IPS DF 4.7 (cell line): ENCODE data around the gene POU2F2.

Source experiments
- DNase-seq: peaks from one replicate; pipeline ENCODE4 v3.0.0-alpha.2; 2013; ENCODE audit warnings: low spot score; ENCODE audit errors: extremely low read depth

POU2F2 gene

DNA sequence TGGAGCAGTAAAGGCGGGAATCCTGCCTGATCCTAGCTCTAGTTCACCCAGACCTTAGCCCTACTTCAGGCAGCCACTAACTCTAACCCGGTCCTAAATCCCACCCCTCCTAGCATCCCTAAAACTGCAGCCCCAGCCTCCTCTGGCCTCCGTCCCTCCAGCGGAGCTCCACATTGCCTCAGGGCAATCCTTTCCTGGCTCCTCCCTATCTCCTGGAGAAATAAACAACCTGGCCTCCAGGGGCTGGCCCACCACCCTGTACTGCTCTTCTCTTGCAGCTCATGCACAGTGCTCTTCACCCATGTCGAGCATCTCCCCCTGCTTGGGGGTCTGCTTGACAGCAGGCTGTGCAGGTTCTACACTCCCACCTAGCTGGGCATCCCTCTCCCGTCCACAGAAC lies 6.7 kb downstream of the POU2F2 start:
- no peak for DNase-seq

DNA sequence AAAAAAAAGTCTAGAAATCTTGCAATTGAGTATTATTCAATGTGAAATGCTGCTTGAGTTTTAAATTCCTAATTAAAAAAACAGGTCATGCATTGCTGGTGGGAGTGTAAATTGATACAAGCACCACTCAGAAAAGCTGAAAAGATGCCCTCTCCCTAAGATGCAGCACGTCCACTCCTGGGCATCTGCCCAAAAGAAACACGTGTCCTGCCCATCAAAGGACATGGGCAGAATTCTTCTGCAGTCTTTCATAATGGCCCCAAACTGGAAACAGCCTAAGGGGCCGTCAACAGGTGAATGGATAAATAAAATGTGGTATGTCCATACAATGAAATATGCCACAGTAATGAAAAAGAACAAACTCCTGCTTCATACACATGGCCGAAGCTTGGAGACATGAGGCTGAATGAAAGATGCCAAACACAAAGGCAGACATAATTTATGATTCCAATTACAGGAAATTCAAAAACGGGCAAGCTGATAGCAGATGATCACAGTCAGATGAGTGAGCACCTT lies 7.8 kb downstream of the POU2F2 start:
- DNase-seq = no peak

DNA sequence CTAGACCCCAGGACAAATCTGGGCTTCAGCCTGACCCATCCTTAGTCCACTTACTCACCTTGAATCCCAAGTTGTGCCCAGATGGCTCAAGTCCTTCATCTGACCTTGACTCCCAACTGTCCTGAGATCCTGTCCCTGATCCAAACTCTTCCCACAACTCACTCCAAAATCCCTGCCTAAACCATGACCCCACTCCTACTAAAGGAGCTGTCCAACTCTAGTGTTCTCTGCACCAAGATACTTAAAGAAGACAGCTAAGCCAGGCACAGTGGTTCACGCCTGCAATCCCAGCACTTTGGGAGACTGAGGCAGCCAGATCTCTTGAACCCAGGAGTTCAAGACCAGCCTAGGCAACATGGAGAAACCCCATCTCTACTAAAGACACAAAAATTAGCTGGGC lies 8.5 kb downstream of the POU2F2 start:
- no peak for DNase-seq

DNA sequence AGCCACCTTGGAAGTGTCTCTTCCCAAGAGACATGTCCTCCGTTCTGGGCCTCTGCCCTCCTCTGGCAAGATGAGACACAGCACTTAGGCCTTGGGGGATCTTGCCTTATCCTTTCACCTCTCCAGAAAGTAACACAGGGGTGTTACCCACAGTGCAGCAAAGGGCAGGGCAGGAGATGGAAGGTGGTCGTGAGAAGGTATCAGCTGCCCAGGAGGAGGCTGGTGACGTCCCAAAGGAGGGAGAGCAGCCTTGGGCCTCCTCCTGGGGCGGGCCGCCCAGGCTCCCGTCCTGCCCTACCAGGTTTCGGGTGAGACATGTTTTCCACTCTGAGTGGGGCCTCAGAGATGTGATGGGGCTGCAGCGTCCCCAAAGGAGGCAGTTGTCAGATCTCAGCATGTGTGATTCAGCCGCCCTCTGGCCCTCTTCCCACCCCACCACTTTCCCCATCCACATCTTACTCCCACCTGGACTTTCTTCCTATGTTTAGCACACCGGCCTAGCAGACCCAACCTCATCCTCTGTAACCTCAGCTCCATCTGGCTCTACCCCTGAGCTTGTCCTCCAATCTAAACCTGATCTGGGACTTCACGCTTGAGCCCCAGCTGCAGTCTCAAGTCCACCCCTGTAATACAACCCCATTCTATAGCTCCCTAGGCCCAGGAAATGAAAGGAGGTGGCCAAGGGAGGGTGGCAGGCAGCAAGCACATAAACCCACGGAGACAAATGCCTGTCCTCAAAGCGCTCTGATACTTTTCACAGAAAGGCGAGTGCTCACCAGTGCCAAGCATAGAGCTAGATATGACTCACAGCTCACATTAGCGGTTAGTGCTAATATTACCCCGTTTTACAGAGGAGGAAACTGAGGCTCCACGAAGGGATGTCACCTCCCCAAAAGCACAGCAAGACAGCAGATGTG lies 9.3 kb downstream of the POU2F2 start:
- DNase-seq = no peak

DNA sequence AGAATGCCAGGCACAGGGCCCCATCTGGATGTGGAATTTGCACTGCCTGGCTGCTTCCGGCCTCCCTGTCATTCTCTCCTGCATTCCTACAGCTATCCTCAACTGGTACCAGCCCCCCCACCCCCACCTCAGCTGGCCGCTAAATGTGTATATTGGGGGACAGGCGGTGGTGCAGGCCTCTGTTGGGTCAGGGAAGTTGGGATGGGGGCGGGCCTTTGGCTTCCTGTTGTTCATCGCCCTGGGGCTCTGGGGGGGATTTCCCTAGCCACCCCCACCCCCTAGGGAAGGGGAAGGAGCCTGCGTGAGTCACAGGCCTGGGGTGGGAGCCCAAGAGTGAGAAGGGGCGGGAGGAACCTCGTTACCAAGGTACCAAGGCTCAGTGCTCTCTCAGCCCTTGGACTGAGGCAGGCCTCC lies 10.6 kb downstream of the POU2F2 start:
- no peak for DNase-seq

DNA sequence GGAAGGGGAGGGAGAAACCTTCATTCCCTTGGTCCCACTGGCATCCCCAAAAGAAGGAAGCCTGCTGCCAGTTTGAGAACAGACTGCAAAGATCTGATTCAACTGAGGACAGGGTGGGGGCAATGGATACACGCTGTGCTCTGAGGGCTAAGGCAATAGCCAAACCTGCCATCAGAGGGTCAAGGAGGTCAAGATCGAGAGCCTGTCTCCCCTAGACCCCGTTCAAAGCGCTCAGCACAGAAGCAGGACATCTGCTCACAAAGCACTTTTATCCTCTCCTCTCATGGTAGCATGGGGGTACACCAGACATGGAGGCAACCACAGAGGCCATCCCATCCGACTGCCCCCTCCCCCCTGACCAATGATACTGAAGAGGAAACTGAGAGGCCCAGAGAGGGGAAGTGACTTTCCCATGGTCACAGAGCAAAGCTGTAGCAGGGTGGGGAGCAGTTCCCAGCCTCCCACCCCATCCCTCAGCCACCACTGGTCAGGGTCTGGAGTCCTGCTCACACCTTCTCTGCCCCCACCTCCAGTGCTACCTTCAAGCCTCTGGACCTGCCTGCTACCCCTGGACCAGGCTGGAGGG lies 11.1 kb downstream of the POU2F2 start:
- no peak for DNase-seq

DNA sequence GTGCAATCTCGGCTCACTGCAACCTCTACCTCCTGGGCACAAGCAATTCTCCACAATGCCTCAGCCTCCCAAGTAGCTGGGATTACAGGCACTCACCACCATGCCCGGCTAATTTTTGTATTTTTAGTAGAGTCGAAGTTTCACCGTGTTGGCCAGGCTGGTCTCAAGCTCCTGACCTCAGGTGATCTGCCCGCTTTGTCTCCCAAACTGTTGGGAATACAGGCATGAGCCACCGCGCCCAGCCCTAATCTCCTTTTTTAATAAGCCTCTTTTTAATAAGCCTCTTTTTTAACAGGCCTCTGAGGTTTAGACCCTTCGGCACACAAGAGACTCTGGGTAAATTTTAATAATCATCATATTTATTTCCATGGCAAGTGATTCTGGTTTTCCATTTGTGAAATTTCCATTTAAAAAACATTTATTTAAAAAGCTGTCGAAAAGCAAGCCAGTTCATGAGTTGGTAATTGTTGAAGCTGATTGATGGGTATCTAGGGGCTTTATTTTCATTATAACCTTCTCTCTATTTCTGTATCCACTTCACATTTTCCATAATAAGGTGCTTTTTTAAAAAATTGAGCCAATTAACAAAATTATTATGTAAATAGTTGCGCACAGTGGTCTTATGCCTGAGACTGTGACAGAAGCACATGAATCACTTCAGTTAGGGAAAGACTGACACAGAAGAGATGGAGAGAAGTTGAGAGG lies 11.8 kb downstream of the POU2F2 start:
- no peak for DNase-seq

DNA sequence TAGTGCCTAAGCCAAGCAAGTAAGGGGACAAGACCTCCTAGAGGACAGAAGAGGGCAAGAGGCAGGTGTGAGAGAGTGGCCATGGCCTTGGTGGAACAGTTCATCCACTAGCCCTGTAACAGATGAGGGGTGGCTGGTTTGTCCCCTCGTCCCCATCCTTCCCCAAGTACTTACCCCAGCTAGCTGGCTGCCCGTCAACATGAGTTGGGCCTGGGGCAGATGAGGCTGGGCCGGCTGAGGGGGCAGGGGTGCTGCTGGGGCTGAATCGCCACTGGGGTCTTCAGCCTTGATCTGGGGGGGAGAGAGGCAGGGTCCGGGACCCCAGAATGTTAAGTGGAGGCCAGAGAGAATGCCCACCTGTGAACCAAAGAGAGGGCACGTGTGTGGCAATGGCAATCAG lies 15.2 kb downstream of the POU2F2 start:
- DNase-seq = no peak

DNA sequence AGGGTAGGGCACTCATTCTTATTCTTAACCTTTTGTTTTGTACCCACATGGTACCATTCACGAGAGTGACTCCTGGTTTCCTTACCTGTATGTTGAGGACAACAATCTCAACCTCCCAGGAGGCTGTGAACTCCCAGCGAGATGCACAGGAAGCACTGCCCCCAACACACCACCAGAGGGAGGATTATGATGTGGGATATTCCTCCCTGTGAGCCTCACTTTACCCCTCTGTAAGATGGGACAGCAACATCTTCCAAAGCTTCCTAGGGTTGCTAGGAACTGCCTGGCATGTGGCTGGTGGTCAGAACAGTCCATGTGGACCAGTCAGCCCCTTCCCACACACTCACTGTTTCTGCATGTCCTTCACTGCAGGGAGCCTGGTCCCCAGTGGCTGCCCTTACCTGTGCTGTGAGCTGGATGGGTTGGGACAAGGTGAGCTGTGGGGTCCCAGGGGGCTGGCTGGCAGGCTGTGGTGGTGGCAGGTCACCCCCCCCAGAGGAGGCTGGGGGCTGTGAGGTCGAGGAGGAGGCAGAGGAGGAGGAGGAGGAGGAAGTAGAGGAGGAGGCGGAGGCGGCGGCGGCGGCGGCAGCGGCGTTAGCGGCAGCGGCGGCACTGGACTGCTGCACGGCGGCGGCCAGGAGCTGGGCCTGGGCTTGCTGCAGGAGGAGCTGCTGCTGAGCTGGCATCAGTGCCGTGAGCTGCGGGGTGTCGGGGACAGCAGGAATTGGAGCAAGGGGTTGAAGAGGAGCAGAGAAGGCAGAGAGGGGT lies 15.8 kb downstream of the POU2F2 start:
- DNase-seq = no peak

DNA sequence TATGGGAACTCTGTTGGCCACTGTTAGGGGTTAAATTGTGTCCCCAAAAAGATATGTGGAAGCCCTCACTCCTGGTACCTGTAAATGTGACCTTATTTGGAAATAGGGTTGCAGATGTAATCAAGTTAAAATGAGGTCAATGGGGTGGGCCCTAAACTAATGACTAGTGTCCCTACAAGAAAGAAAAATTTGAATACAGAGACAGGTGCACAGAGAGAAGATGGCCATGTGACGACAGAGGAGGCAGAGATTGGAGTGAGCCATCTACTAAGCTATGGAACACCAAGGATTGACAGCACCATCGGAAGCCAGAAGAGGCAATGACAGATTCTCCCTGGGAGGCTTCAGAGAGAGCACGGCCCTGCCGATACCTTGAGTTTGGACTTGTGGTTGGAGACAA lies 16.5 kb downstream of the POU2F2 start:
- no peak for DNase-seq

DNA sequence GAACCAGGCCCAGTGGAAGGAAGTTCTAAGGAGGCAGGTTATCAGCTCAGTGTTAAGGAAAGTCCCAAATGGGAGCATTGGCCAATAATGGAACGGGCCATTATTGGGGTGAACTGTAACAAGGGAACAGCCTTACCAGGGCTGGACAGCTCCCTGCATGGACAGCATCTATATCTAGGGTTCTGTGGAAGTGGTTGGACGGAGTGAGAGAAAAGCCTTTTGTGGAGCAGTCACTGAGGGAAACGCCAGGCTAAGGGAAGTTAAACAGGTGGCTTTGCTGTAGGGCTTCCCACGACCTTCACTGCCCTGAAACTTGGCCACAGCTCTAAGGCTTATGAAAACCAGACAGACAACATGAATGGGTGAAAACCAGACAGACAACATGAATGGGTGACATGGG lies 17.0 kb downstream of the POU2F2 start:
- DNase-seq = no peak

DNA sequence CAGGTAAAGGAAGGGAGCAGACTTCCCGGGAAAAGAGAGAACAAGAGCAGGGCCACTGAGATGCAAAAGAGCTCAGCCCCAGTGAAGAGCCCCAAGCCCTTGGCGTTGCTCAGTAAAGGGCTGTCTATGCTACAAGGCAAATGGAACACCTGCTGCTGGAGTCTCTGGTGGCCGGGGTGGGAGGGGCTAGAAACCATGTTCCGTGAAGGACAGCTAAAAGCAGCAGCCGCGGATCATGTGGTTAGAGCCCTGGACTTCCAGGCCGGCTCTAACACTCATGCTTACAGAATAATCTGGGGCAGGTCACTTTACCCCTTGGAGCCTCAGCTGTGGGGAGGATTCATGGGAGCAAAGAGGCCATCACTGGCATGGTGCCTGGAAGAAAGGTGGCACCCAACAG lies 17.8 kb downstream of the POU2F2 start:
- DNase-seq = no peak

DNA sequence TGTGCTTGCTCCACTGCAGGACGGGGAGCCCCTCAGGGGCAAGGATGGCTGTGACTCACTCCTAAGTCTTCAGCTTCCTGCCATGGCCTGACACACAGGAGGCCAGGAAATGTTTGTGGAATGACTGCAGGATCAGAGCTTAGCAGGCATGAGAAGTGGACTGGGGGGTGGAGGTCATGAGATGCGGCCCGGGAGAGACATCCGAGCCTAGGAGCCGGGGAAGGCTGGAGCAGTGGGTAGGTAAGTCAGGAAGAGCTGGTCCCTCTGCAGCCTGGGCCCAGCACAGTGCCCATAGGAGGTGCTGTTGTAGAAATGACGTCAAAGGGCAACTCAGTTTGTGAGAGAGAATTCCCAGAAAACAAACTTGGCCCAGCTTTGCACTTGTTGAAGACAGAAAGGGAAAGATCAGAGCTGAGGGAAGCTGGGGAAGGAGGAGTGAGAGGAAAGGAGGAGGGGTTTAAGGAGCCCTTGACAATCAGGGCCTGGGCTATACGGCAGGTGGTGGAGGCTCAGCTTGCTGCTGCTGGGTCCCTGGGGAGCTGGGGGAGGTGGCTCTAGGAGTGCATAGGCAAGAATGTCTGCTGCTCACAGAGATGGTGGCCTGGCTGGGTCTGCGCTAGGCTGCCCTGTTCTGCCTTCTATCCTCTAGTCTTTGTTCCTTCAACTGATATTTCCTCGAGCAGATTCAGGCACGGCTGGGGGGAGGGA lies 18.5 kb downstream of the POU2F2 start:
- DNase-seq = no peak

DNA sequence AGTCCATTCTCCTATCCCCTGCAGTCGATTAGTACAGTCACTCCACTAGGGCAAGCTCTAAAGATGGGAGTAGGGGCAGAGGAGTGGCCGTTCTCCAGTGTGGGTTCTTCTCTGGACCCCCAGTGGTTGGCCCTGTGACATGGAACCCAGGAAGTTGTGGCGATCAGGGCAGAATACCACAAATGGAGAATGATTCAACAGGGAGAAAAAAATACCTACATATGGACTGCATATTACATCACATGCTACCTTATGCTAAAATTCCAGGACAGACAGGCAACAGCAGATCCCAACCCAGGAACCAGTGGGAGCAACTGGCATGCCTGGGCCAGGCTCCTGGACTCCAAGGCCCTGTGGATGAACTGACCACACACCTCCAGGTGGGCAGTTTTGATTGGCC lies 20.4 kb downstream of the POU2F2 start:
- DNase-seq = no peak

DNA sequence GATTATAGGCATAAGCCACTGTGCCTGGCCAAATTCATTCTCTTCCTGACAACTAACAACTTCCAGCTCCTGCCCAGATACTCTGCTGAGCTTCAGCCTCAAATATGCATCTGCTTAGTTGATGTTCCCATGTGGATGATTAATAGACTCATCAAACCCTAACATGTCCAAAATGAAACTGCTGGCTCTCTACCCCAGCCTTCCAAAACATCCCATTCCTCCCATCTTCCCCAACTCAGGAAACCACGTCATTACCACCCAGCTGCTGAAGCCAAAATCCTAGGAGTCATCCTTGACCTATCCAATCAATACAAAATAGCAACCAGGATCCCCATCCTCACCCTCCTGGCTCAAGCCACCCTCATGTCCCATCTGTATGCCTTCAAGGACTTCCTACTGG lies 20.9 kb downstream of the POU2F2 start:
- DNase-seq = no peak

DNA sequence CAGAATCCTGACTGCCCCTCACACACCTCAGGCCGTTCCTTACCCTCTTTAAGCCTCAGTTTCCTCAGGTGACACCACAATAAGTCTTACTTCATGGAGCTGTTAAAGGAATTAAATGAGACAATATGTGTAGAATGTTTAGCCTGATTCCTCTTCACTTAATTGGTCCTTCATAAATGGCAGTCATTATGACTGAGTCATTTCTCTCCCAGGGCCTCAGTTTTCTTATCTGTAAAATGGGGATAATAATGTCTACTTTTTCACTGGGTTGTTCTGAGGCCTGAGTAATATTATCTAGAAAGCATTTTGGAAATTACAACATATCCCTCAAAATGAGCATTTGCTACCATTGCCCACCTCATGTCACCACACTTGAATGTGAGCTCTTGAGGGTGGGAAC lies 21.6 kb downstream of the POU2F2 start:
- DNase-seq = no peak

DNA sequence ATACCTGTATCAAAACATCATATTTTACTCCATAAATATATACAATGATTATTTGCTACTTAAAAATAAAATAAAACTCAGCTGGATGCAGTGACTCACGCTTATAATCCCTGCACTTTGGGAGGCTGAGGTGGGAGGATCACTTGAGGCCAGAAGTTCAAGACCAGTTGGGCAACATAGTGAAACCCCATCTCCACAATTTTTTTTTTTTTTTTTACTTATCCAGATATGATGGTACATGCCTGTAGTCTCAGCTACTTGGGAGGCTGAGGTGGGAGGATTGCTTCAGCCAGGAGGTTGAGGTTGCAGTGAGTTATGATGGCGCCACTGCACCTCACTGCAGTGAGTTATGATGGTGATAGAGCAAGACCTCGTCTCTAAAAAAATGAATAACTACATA lies 22.4 kb downstream of the POU2F2 start:
- no peak for DNase-seq

DNA sequence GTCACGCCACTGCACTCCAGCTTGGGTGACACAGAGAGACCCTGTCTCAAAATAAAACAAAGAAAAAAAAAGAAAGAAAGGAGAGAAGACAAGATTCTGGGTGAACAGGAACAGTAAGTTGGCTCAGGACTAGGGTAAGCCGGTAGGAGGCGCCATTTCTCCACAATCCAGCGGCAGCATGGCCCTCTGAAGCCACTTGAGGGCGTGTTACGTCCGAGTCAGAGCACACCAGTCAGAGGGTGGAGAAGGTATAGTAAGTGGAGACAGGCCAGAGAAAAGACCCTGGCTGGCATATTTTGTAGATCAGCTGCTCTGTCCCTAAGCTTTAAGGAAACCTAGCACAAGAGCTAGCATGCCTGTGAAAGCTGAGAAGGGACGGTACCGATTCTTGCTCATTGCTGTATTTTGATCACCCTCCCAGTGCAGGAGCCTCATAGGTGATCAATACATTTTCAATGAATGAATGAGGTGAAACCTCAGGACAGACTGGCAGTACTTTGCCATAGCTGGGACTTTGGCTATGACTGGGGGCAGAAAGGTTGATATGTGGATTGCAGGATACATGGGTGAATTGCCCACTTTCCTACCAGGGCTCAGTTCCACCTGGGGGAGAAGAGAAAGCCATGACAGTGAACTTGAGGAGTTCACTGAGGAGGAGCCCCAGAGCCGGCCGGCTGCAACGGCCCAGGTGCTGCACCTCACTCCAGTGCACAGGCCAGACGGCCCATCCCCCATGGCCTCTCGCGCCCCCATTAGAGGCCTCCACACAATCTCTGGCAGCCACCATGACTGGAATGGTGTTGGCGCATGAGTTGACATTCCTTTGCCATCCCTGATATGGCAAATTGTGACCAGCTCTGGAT lies 23.5 kb downstream of the POU2F2 start:
- DNase-seq = no peak

DNA sequence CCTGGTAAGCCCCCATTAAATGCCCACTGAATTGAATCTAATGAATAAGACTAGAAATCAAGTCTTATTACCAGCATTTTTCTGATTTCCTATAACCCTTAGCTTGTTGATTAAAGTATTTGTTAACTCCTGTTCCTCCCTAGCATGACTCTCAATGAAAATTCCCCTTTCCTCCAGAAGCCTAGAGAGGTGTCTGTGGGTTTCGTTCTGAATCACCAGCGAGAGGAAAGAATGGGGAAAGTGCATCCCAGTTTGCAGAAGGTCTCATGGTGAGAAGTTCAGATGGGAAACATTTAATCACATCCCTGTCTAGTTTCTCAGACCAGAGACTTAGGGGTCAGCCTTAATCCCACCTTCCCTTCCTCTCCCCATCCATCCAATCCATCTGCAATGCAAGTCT lies 26.9 kb downstream of the POU2F2 start:
- DNase-seq = no peak

DNA sequence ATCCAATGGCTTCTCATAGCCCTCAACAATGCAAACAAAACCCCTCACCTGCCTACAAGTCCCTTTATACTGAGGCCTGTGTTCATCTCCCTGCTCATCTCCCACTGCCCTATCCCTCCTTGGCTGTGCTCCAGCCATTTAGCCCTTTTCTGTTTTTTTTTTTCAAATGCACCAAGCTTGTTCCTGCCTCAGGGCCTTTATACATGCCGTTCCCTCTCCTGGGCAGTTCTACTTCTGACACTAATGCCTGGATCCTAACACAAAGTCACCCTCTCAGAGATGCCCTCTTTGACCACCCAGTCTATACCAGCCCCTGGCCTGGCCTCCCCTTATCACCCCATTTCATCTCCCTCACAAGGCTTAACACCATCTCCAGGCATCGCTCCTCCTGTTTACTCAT lies 29.4 kb downstream of the POU2F2 start:
- DNase-seq = no peak
